DND-41 (cell line): ENCODE results near the gene STRN3.

Experiments used
- ATAC-seq: fragments of 200-7000 bp; cut with Tn5 transposase; 3 replicates; pipeline ENCODE4 v1.9.1; 2021; ENCODE audit warnings: low read depth; ENCODE audit not compliant: insufficient read depth
- DNase-seq: peaks from one replicate; pipeline ENCODE4 v3.0.0-alpha.2; 2020
- H2AFZ ChIP-seq: 2 replicates; pipeline ENCODE4 v1.6.0; 2012; ENCODE audit warnings: low read depth, low read length
- H3K27ac ChIP-seq: 2 replicates; pipeline ENCODE4 v1.5.1; 2012; ENCODE audit warnings: low read length, inconsistent platforms
- H3K27me3 ChIP-seq: fragments of 200-600 bp; sonication (generic); 2 replicates; pipeline ENCODE4 v1.6.0; 2012; ENCODE audit warnings: low read length, mild to moderate bottlenecking, inconsistent platforms; ENCODE audit not compliant: insufficient read depth, poor library complexity
- H3K36me3 ChIP-seq: 2 replicates; pipeline ENCODE4 v1.5.1; 2012; ENCODE audit warnings: low read length, inconsistent platforms; ENCODE audit not compliant: insufficient read depth
- H3K4me1 ChIP-seq: 2 replicates; pipeline ENCODE4 v1.5.1; 2012; ENCODE audit warnings: mild to moderate bottlenecking, low read length; ENCODE audit not compliant: insufficient read depth
- H3K4me2 ChIP-seq: 2 replicates; pipeline ENCODE4 v1.6.0; 2012; ENCODE audit warnings: mild to moderate bottlenecking, moderate library complexity, low read length, inconsistent platforms; ENCODE audit not compliant: insufficient read depth
- H3K4me3 ChIP-seq, 2 experiments: fragments of 200-600 bp in 1 of 2; shearing (Covaris generic) in 1 of 2; 2 replicates each; pipeline ENCODE4 v1.5.1; 2012 to 2016; ENCODE audit warnings: inconsistent platforms in 2 of 2, low read length in 2 of 2, mild to moderate bottlenecking in 2 of 2, low read depth in 1 of 2, moderate library complexity in 1 of 2
- H3K79me2 ChIP-seq: 2 replicates; pipeline ENCODE4 v1.6.0; 2012; ENCODE audit warnings: low read length, inconsistent platforms; ENCODE audit not compliant: insufficient read depth
- H3K9ac ChIP-seq: 2 replicates; pipeline ENCODE4 v1.6.0; 2012; ENCODE audit warnings: low read depth, mild to moderate bottlenecking, inconsistent platforms, low read length, moderate library complexity
- H3K9me3 ChIP-seq: 2 replicates; pipeline ENCODE4 v1.5.1; 2012; ENCODE audit warnings: low read length, moderate library complexity, mild to moderate bottlenecking, inconsistent platforms; ENCODE audit not compliant: insufficient read depth, severe bottlenecking
- H4K20me1 ChIP-seq: 2 replicates; pipeline ENCODE4 v1.6.0; 2012; ENCODE audit warnings: low read length; ENCODE audit not compliant: insufficient read depth
- CTCF ChIP-seq: IDR thresholded peaks from 2 replicates; pipeline ENCODE4 v1.5.1; 2012; ENCODE audit warnings: borderline replicate concordance, low read length, moderate library complexity, mild to moderate bottlenecking; ENCODE audit not compliant: poor library complexity, severe bottlenecking; ENCODE audit errors: extremely low read depth
- EZH2 ChIP-seq: IDR thresholded peaks from 3 replicates; pipeline ENCODE4 v1.6.1; 2012; ENCODE audit warnings: borderline replicate concordance, low read depth, mild to moderate bottlenecking, moderate library complexity, low read length, inconsistent platforms; ENCODE audit not compliant: severe bottlenecking

The STRN3 gene

DNA sequence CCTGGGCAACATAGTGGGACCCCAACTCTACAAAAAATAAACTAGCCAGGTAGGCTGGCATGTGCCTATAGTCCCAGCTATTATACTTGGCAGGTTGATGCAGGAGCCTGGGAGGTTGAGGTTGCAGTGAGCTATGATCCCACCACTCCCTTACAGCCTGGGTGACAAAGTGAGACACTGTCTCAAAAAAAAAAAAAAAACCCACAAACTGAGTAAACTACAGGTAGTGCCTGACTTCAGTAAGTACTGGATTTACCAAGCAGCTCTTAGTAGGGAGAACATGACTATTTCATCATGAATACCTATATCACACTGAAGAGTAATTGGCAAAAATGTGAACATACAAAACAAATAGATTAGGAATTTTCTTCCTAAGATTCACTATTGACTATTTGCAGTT lies 33.1 kb downstream of the STRN3 start:
- Histone ChIP-seq H3K27me3 (no peaks in the 10 kb centered on the region), H3K27ac (no peak overlapping the region), H3K36me3 (peaks cover 3% of the 10 kb centered on the region; the same call in 1 of the 2 replicates), H3K4me3 (no peak overlapping the region), H3K4me2 (no peak overlapping the region), H2AFZ (no peak overlapping the region), H3K9ac (no peak overlapping the region), H4K20me1 (peaks cover 70% of the 10 kb centered on the region), H3K4me1 (no peaks in the 10 kb centered on the region), H3K79me2 (peaks cover 98% of the 10 kb centered on the region), H3K9me3 (no peaks in the 10 kb centered on the region)
- TF ChIP-seq EZH2 (no peak), CTCF (no peak)
- ATAC-seq (no peak), DNase-seq (no peak)

GRCh38 chr14:30991408-30991807 lies 34.8 kb downstream of the STRN3 start:
- H3K9me3 ChIP-seq = no peaks in the 10 kb centered on the region

DNA sequence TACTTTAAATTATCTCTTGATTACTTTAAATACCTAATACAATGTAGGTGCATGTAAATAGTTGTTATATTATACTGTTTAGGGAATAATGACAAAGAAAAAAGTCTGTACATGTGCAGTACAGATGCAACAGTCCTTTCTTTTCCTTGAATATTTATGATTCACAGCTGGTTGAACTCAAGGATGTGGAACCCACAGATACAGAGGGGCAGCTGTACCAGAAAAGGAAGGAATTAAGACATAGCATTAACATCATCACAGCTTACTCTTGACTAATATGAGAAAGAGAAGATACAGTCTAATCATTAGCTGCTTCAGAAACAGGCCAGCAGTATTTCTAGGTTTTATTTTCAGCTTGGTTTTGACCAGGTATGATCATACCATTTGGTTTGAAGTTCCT lies 35.4 kb downstream of the STRN3 start:
- DNase-seq (no peak), ATAC-seq (no peak)
- TF ChIP-seq EZH2 (no peak), CTCF (no peak)
- Histone ChIP-seq H3K4me3 (no peak overlapping the region), H3K4me1 (no peaks in the 10 kb centered on the region), H3K36me3 (no peaks in the 10 kb centered on the region), H4K20me1 (peaks cover 54% of the 10 kb centered on the region), H3K27me3 (no peaks in the 10 kb centered on the region), H3K9ac (no peak overlapping the region), H2AFZ (no peak overlapping the region), H3K9me3 (no peaks in the 10 kb centered on the region), H3K4me2 (no peak overlapping the region), H3K27ac (no peak overlapping the region), H3K79me2 (peaks cover 95% of the 10 kb centered on the region)

More at GRCh38 chr14:30991408-30991807, 34.8 kb downstream of the STRN3 start:
- Histone ChIP-seq H3K4me1 (no peaks in the 10 kb centered on the region), H3K4me3 (no peak overlapping the region), H3K4me2 (no peak overlapping the region), H4K20me1 (peaks cover 58% of the 10 kb centered on the region), H2AFZ (no peak overlapping the region), H3K79me2 (peaks cover 95% of the 10 kb centered on the region), H3K27me3 (no peaks in the 10 kb centered on the region), H3K27ac (no peak overlapping the region), H3K9ac (no peak overlapping the region), H3K36me3 (no peaks in the 10 kb centered on the region)
- TF ChIP-seq CTCF = no peak
- no peak for TF ChIP-seq EZH2
- ATAC-seq (no peak), DNase-seq (no peak)

GRCh38 chr14:30988509-30988908 lies 37.7 kb downstream of the STRN3 start:
- TF ChIP-seq EZH2 = no peak
- no peak for TF ChIP-seq CTCF
- Histone ChIP-seq H2AFZ (no peak overlapping the region), H3K4me1 (no peaks in the 10 kb centered on the region), H4K20me1 (peaks cover 39% of the 10 kb centered on the region), H3K27ac (no peak overlapping the region), H3K79me2 (peaks cover 94% of the 10 kb centered on the region), H3K36me3 (no peaks in the 10 kb centered on the region), H3K4me2 (no peak overlapping the region), H3K4me3 (no peak overlapping the region), H3K27me3 (no peaks in the 10 kb centered on the region), H3K9me3 (no peaks in the 10 kb centered on the region), H3K9ac (no peak overlapping the region)
- no peak for DNase-seq
- no peak for ATAC-seq
